ENCODE results near the gene CAST. TPM values are rescaled to one million over a fixed set of nuclear protein-coding genes. Genes with fewer than 3 reads are reported as not detected.

CAST gene
- polyA plus RNA-seq, 2 of the 4 experiments (the other 2 are of a cell fraction) = 163 to 257 TPM

DNA sequence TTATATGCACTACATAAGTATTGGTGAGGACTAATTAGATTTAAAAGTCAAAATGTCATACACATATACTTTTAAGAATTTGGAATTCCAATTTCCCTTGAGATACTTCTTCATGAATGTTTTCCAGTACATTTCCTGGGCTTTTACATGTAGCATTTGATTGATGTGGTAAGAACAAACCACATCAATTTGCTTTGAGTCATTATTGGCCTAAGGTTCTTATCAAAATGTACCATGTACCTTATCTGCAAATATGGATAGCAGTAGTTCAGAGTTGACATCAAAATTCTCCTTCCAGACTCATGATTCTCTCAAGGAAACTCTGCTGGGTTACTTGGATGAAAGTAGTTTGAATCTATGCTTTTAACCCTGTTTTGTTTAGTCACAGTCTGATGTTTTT lies 2.5 kb downstream of the CAST start:
- ATAC-seq = no peak
- H3K4me2 ChIP-seq = peak overlapping the region; percentile 90
- peak overlapping the region; percentile 93; the same call in 1 of the 3 replicates for H3K4me3 ChIP-seq

GRCh38 chr5:96668725-96669124 lies 6.5 kb downstream of the CAST start:
- Histone ChIP-seq H3K9me3 (no peaks in the 10 kb centered on the region), H3K4me3 (no peak overlapping the region), H3K4me2 (peak overlapping the region; percentile 31), H3K4me1 (peaks cover 49% of the 10 kb centered on the region), H3K27ac (peak overlapping the region in 1 of 2 experiments; percentile 5; a peak in 1 of 6 replicates)
- WGBS (ENCODE audit: missing lambda C conversion rate) = 74% methylated on average over 2 of the region's 2 CpGs
- FAIRE-seq (no peak), ATAC-seq (peak in 1 of 2 experiments; percentile 41; a peak in 2 of 6 replicates), DNase-seq (ENCODE audit: low read depth in 1 of 2, low spot score in 1 of 2) (no peak)
- TF ChIP-seq FOSB (CRISPR knock-in tag; IDR thresholded peaks at IDR 0.05) = no peak
- no peak for TF ChIP-seq MAZ (IDR thresholded peaks at IDR 0.05; ENCODE audit: borderline replicate concordance, low read depth, low read length)
- no peak for TF ChIP-seq ZNF302 (CRISPR knock-in tag; IDR thresholded peaks at IDR 0.05)
- no peak for TF ChIP-seq EHF (CRISPR knock-in tag; IDR thresholded peaks at IDR 0.05)
- TF ChIP-seq NR3C1 (IDR thresholded peaks at IDR 0.05) = no peak
- TF ChIP-seq FOXS1 (CRISPR knock-in tag; IDR thresholded peaks at IDR 0.05) = no peak
- no peak for TF ChIP-seq RCOR1 (IDR thresholded peaks at IDR 0.05; ENCODE audit: low read depth, low read length)
- no peak for TF ChIP-seq EHMT2 (IDR thresholded peaks at IDR 0.05; ENCODE audit: low read depth)
- no peak for TF ChIP-seq HOXA7 (CRISPR knock-in tag; IDR thresholded peaks at IDR 0.05)
- no peak for TF ChIP-seq EP300 (IDR thresholded peaks at IDR 0.05)
- TF ChIP-seq ESRRA (IDR thresholded peaks at IDR 0.05; ENCODE audit: borderline replicate concordance, low read length) = no peak
- no peak for TF ChIP-seq ZC3H11A (IDR thresholded peaks at IDR 0.05)
- TF ChIP-seq NPAS2 (CRISPR knock-in tag; IDR thresholded peaks at IDR 0.05; ENCODE audit: borderline replicate concordance) = no peak
- TF ChIP-seq, protein P1, sequence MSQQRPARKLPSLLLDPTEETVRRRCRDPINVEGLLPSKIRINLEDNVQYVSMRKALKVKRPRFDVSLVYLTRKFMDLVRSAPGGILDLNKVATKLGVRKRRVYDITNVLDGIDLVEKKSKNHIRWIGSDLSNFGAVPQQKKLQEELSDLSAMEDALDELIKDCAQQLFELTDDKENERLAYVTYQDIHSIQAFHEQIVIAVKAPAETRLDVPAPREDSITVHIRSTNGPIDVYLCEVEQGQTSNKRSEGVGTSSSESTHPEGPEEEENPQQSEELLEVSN (IDR thresholded peaks at IDR 0.05; ENCODE audit: borderline replicate concordance, low read depth) = no peak
- TF ChIP-seq, protein P2, sequence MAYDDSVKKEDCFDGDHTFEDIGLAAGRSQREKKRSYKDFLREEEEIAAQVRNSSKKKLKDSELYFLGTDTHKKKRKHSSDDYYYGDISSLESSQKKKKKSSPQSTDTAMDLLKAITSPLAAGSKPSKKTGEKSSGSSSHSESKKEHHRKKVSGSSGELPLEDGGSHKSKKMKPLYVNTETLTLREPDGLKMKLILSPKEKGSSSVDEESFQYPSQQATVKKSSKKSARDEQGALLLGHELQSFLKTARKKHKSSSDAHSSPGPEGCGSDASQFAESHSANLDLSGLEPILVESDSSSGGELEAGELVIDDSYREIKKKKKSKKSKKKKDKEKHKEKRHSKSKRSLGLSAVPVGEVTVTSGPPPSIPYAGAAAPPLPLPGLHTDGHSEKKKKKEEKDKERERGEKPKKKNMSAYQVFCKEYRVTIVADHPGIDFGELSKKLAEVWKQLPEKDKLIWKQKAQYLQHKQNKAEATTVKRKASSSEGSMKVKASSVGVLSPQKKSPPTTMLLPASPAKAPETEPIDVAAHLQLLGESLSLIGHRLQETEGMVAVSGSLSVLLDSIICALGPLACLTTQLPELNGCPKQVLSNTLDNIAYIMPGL (CRISPR knock-in tag; IDR thresholded peaks at IDR 0.05; ENCODE audit: borderline replicate concordance) = no peak
- no peak for TF ChIP-seq RNF2 (IDR thresholded peaks at IDR 0.05; ENCODE audit: borderline replicate concordance, low read depth)
- TF ChIP-seq PBX3 (IDR thresholded peaks at IDR 0.05) = no peak
- TF ChIP-seq CEBPB (IDR thresholded peaks at IDR 0.05) = no peak
- TF ChIP-seq HES2 (IDR thresholded peaks at IDR 0.05) = no peak
- ChIA-PET CTCF (interaction anchor here (1.3 to 1.4 kb wide), 2 partner anchors 19 to 20 kb away, joined by 3 to 7 read pairs; no protein-coding TSS in a partner anchor), POLR2A (interaction anchor here (0.9 to 1.1 kb wide), 2 partner anchors 54 to 84 kb away, joined by 3 read pairs; no protein-coding TSS in a partner anchor)

More for the DNA sequence above, 2.5 kb downstream of the CAST start:
- POLR2A ChIA-PET = no interaction called here
- FAIRE-seq (no peak), DNase-seq (ENCODE audit: low read depth in 1 of 2, low spot score in 1 of 2) (no peak)
- Histone ChIP-seq H3K27ac (peak overlapping the region; percentile 9 to 34; a peak in 1 of 6 replicates), H3K9me3 (no peaks in the 10 kb centered on the region), H3K4me1 (peaks cover 63% of the 10 kb centered on the region)
- TF ChIP-seq, protein P3, sequence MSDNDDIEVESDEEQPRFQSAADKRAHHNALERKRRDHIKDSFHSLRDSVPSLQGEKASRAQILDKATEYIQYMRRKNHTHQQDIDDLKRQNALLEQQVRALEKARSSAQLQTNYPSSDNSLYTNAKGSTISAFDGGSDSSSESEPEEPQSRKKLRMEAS (IDR thresholded peaks at IDR 0.05) = no peak
- TF ChIP-seq, protein P2 (CRISPR knock-in tag; IDR thresholded peaks at IDR 0.05; ENCODE audit: borderline replicate concordance) = no peak
- TF ChIP-seq POLR2A (IDR thresholded peaks at IDR 0.05; ENCODE audit: low read length) (no peak), GATA3 (IDR thresholded peaks at IDR 0.05; ENCODE audit: borderline replicate concordance) (no peak), SREBF2 (IDR thresholded peaks at IDR 0.05) (no peak), ATOH8 (CRISPR knock-in tag; IDR thresholded peaks at IDR 0.05; ENCODE audit: low read depth) (no peak), CBX2 (IDR thresholded peaks at IDR 0.05; ENCODE audit: borderline replicate concordance, low read depth) (no peak), HEYL (CRISPR knock-in tag; IDR thresholded peaks at IDR 0.05) (no peak)
- CTCF ChIA-PET = interaction anchor here (1.4 kb wide), 1 partner anchor 51 kb away, joined by 6 read pairs; no protein-coding TSS in a partner anchor
